ENCODE results near the gene DNAJB2.

The DNAJB2 gene

DNA sequence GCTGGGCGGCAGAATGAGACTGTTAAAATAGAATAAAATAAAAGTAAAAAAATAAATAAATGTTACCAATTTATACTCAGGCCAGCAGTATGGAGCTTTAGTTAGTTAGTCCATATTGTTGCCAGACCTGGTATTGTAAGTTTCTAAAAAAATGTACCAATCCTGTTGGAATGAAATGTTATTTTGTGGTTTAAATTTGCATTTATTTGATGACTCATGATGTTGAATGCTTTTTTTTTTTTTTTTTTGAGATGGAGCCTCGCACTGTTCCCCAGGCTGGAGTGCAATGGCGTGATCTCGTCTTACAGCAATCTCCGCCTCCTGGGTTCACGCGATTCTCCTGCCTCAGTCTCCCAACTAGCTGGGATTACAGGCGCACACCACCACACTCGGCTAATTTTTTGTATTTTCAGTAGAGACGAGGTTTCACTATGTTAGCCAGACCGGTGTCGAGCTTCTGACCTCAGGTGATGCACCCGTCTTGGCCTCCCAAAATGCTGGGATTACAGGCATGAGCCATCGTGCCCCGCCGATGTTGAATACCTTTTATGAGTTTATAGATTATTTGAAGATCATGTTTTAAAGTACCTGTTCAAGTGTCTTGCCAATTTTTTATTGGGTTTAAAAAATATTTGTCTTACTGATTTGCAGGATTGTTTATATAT is 35.8 kb downstream of the DNAJB2 start:
- no peak for DNase-seq
- in situ Hi-C loops (cut with HindIII; ENCODE audit: low pct_ligation_motif_present, low sequenced_read_pairs): no loop called here
- Histone ChIP-seq H3K27ac (no peak overlapping the region), H3K36me3 (replicated peaks) (no peaks in the 10 kb centered on the region), H3K27me3 (replicated peaks) (peaks cover under 1% of the 10 kb centered on the region), H3K4me3 (ENCODE audit: low read depth, low read length) (no peak overlapping the region)
- TF ChIP-seq, protein P1, sequence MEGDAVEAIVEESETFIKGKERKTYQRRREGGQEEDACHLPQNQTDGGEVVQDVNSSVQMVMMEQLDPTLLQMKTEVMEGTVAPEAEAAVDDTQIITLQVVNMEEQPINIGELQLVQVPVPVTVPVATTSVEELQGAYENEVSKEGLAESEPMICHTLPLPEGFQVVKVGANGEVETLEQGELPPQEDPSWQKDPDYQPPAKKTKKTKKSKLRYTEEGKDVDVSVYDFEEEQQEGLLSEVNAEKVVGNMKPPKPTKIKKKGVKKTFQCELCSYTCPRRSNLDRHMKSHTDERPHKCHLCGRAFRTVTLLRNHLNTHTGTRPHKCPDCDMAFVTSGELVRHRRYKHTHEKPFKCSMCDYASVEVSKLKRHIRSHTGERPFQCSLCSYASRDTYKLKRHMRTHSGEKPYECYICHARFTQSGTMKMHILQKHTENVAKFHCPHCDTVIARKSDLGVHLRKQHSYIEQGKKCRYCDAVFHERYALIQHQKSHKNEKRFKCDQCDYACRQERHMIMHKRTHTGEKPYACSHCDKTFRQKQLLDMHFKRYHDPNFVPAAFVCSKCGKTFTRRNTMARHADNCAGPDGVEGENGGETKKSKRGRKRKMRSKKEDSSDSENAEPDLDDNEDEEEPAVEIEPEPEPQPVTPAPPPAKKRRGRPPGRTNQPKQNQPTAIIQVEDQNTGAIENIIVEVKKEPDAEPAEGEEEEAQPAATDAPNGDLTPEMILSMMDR (IDR thresholded peaks at IDR 0.05; ENCODE audit: low read depth, low read length, missing control alignments): no peak

GRCh38 chr2:219323434-219323833 is 44.3 kb downstream of the DNAJB2 start:
- no peak overlapping the region for H3K4me3 ChIP-seq (ENCODE audit: low read depth, low read length)
- in situ Hi-C loops (cut with HindIII; ENCODE audit: low pct_ligation_motif_present, low sequenced_read_pairs): no loop called here
- DNase-seq: no peak
- TF ChIP-seq, protein P1 (IDR thresholded peaks at IDR 0.05; ENCODE audit: low read depth, low read length, missing control alignments): no peak
- no peaks in the 10 kb centered on the region for H3K36me3 ChIP-seq (replicated peaks)
- no peaks in the 10 kb centered on the region for H3K27me3 ChIP-seq (replicated peaks)
- H3K27ac ChIP-seq: no peak overlapping the region

DNA sequence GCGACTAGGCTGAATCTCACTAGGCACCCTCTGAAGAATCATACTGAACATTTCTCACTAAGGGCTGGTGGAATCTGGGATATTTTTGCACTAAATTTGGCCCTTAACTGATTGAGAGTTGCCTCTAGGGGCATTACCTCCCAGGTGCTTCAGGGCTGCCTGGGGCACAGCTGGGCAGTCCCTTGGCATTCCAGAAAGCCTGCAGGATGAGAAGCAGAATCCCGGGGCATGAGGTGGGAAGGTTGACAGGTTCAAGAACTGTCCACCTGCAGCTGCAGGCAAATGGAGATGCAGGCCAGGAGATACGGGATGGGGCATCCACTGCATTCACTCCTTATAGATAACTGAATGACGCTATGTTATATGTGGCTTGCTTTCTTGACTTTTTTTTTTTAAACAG is 46.0 kb downstream of the DNAJB2 start:
- Histone ChIP-seq H3K4me3 (ENCODE audit: low read depth, low read length) (no peak overlapping the region), H3K27me3 (replicated peaks) (no peaks in the 10 kb centered on the region), H3K36me3 (replicated peaks) (no peaks in the 10 kb centered on the region), H3K27ac (no peak overlapping the region)
- no peak for DNase-seq
- TF ChIP-seq, protein P1 (IDR thresholded peaks at IDR 0.05; ENCODE audit: low read depth, low read length, missing control alignments): no peak
- in situ Hi-C loops (cut with HindIII; ENCODE audit: low pct_ligation_motif_present, low sequenced_read_pairs): no loop called here

- TF ChIP-seq, protein P1 (IDR thresholded peaks at IDR 0.05; ENCODE audit: low read depth, low read length, missing control alignments): no peak
- no peak overlapping the region for H3K4me3 ChIP-seq (ENCODE audit: low read depth, low read length)
- in situ Hi-C loops (cut with HindIII; ENCODE audit: low pct_ligation_motif_present, low sequenced_read_pairs): no loop called here
- no peaks in the 10 kb centered on the region for H3K36me3 ChIP-seq (replicated peaks)
- H3K27me3 ChIP-seq (replicated peaks): peaks cover under 1% of the 10 kb centered on the region
- H3K27ac ChIP-seq: no peak overlapping the region
- DNase-seq: no peak
Observed at GRCh38 chr2:219325657-219326315, 46.6 kb downstream of the DNAJB2 start.

DNA sequence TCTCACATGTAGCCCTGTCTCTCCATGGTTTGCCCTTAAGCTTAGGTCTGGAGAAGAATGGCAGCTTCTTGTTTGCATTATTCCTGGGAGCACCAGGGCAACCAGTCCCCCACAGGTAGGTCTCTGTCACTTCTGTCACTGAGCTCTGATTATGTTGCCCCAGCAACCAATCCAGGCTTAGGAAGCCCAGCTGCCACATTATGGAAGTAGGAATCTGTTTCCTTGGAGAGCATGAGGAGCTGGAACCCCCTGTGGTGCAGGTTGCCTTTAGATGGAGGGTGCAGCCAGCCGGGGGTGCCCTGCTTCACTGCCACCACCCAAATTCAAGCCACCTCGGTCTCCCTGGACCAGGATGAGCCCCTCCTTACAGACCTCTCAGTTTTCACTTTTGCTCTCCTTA is 48.6 kb downstream of the DNAJB2 start:
- no peak overlapping the region for H3K27ac ChIP-seq
- H3K4me3 ChIP-seq (ENCODE audit: low read depth, low read length): no peak overlapping the region
- peaks cover 19% of the 10 kb centered on the region for H3K27me3 ChIP-seq (replicated peaks)
- in situ Hi-C loops (cut with HindIII; ENCODE audit: low pct_ligation_motif_present, low sequenced_read_pairs): no loop called here
- no peak for DNase-seq
- H3K36me3 ChIP-seq (replicated peaks): no peaks in the 10 kb centered on the region
- TF ChIP-seq, protein P1 (IDR thresholded peaks at IDR 0.05; ENCODE audit: low read depth, low read length, missing control alignments): no peak
